ENCODE data around the gene MRPS9.

Gene MRPS9

DNA sequence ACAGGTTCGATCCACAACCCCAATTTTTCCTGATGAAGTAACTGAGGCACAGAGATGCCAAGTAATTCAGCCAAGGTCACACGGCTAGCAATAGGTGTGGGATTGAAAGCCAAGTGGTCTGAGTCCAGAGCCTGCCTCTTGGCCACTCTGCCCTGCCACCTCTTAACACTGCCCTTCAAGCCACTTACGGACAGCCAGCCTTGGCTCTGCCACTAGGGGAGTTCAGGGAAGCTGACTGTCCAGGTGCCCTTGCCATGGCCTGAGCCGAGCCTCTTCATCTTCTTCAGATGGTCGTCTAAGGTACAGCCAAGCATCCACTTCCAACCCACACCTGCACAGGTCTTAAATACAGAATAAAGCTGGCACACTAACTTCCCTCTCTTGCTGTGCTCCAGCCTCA, 104.4 kb downstream of the MRPS9 start:
- H3K4me1 ChIP-seq = peaks cover 0 to 14% (median 3%) of the 10 kb centered on the region in 4 donors
- intact Hi-C loops (cut with DNase I; ENCODE audit: low total_unique reads) = no loop called here
- H3K27me3 ChIP-seq = peaks cover 0 to 36% of the 10 kb centered on the region in 2 donors

DNA sequence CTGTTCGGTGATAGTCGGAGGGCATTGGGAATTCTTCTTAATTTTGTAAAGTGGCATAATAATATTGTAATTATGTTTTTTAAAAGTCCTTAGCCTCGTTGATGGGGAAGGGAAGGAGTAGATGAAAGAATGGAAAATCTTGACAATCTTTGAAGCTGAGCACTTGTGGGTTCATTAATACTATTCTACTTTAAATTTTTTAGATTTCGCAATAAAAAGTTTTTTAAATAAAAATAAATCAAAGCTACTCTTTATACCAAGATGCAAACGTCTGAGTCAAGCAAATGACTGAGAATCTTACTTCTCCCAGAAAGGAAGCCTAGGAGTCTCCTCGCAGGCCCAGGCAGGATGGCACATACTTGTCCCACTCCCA, 105.2 kb downstream of the MRPS9 start:
- Histone ChIP-seq H3K27me3 (peaks cover 0 to 40% of the 10 kb centered on the region in 2 donors), H3K36me3 (no peaks in the 10 kb centered on the region), H3K9me3 (no peaks in the 10 kb centered on the region), H3K4me1 (peaks cover 0 to 14% (median 3%) of the 10 kb centered on the region in 4 donors), H3K4me3 (no peak overlapping the region), H3K27ac (no peak overlapping the region)
- intact Hi-C loops (cut with DNase I; ENCODE audit: low total_unique reads) = no loop called here
- DNase-seq = no peak
- TF ChIP-seq, protein P1, sequence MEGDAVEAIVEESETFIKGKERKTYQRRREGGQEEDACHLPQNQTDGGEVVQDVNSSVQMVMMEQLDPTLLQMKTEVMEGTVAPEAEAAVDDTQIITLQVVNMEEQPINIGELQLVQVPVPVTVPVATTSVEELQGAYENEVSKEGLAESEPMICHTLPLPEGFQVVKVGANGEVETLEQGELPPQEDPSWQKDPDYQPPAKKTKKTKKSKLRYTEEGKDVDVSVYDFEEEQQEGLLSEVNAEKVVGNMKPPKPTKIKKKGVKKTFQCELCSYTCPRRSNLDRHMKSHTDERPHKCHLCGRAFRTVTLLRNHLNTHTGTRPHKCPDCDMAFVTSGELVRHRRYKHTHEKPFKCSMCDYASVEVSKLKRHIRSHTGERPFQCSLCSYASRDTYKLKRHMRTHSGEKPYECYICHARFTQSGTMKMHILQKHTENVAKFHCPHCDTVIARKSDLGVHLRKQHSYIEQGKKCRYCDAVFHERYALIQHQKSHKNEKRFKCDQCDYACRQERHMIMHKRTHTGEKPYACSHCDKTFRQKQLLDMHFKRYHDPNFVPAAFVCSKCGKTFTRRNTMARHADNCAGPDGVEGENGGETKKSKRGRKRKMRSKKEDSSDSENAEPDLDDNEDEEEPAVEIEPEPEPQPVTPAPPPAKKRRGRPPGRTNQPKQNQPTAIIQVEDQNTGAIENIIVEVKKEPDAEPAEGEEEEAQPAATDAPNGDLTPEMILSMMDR (IDR thresholded peaks at IDR 0.05) = no peak

More for the DNA sequence above, 104.4 kb downstream of the MRPS9 start:
- Histone ChIP-seq H3K9me3 (no peaks in the 10 kb centered on the region), H3K4me3 (no peak overlapping the region), H3K36me3 (no peaks in the 10 kb centered on the region), H3K27ac (no peak overlapping the region)
- TF ChIP-seq, protein P1 (IDR thresholded peaks at IDR 0.05) = no peak
- no peak for DNase-seq

DNA sequence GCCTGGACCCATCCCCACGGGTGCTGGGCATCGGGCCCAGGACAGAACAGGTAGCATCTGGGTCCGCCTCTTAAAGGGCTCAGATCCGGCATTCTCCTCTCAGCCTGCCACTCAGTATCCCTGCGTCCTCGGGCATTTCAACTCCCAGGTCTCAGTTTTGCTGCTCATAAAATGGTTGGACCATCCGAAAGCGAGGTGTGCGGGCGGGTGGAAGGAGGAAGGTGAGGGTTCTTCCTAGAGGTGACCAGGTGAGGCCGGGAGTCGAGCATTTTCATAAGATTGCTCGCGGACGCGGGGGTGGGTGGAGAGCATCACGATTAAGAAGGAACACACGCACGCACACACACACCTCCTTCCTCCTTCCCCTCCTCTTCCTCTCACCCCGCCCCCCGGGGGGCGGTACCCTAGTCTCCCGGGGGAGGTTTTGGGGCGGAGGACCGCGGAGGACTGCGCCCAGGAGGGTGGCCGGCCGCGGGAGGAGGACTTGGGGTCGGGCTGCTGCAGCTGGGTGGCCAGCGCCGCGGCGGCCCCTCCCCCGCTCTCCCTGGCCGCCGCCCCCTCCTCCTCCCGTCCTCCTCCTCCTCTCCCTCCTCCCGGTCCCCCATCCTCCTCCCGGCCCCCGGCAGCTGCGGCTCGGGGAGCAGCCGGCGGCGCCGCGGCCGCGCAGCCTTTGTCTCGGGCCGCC, 105.7 kb downstream of the MRPS9 start:
- Histone ChIP-seq H3K4me3 (peak overlapping the region in 1 of 2 donors; percentile 32), H3K27ac (no peak overlapping the region), H3K27me3 (peaks cover 0 to 40% of the 10 kb centered on the region in 2 donors), H3K36me3 (no peaks in the 10 kb centered on the region), H3K4me1 (peaks cover 0 to 14% (median 3%) of the 10 kb centered on the region in 4 donors), H3K9me3 (no peaks in the 10 kb centered on the region)
- no peak for DNase-seq
- intact Hi-C loops (cut with DNase I; ENCODE audit: low total_unique reads) = no loop called here
- TF ChIP-seq, protein P1 (IDR thresholded peaks at IDR 0.05) = no peak

DNA sequence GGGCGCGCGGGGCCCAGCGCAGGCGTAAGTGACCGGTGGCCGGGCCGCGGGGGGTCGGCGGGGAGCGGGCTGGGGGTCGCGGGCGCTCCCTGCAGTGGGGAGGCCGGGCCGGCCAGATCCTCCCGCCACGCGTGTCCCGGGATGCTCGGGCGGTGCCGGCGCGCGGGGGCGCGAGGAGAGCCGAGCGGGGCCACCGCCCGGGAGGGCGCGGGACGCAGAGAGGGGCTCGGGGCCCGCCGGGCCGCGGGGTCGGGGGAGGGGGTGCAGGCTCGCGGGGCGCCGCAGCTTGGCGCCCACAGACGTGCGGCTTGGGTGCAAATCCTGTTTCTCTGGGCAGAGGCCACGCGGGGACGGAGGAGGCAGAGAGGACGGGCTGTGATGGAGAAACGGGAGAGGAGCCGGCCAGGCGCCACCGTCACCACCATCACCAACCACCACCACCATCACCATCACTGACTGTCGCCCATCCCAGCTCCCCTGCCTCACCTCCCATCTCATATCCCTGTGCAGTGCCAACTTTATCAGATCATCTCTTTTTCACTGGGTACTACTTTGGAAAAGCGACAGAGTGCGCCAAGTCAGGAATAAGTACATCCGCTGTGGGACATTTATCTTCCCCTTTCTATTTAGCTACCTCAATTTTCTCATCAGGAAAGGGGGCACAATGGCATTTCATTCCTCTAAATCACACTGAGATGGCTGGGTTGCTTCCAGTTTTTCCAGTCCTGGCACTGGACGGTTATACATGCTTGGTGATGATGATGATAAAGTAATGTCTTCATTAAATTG, 106.5 kb downstream of the MRPS9 start:
- no peak for DNase-seq
- H3K27me3 ChIP-seq = peaks cover 0 to 40% of the 10 kb centered on the region in 2 donors
- TF ChIP-seq, protein P1 (IDR thresholded peaks at IDR 0.05) = no peak

DNA sequence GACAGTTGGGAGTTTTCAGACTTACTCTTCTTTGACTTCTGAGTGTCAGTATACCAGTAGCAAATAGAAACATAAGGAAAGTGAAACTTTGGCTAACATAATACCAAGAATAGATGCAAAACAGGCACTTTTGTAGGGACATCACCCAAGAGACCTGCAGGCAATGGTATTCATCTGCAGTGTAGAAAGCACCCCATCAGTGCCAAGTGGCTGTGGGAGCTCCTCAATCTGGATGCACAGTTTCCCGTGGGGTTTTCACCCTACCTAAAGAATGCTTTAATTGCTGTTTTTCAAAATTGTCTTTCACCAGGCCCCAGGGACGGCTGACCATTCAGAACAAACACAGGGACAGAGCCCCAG, 107.1 kb downstream of the MRPS9 start:
- no peak for DNase-seq
- peaks cover 0 to 14% (median 3%) of the 10 kb centered on the region in 4 donors for H3K4me1 ChIP-seq
- no peak overlapping the region for H3K27ac ChIP-seq
- TF ChIP-seq, protein P1 (IDR thresholded peaks at IDR 0.05) = no peak
- no peaks in the 10 kb centered on the region for H3K9me3 ChIP-seq
- no peaks in the 10 kb centered on the region for H3K36me3 ChIP-seq
- intact Hi-C loops (cut with DNase I; ENCODE audit: low total_unique reads) = no loop called here
- H3K27me3 ChIP-seq = peaks cover 0 to 40% of the 10 kb centered on the region in 2 donors
- H3K4me3 ChIP-seq = no peak overlapping the region

More for the DNA sequence above, 106.5 kb downstream of the MRPS9 start:
- intact Hi-C loops (cut with DNase I; ENCODE audit: low total_unique reads) = no loop called here
- H3K36me3 ChIP-seq = no peaks in the 10 kb centered on the region
- H3K27ac ChIP-seq = no peak overlapping the region
- H3K9me3 ChIP-seq = no peaks in the 10 kb centered on the region
- H3K4me1 ChIP-seq = peaks cover 0 to 14% (median 3%) of the 10 kb centered on the region in 4 donors
- peak overlapping the region in 1 of 2 donors; percentile 32 for H3K4me3 ChIP-seq
